NCI-H1417 (cell line): ENCODE results near the gene COPS3.

Experiments used
- DNase-seq, 3 experiments: peaks; one replicate each; lab custom pipeline; 2025; lab: John Stamatoyannopoulos, UW

COPS3 gene

DNA sequence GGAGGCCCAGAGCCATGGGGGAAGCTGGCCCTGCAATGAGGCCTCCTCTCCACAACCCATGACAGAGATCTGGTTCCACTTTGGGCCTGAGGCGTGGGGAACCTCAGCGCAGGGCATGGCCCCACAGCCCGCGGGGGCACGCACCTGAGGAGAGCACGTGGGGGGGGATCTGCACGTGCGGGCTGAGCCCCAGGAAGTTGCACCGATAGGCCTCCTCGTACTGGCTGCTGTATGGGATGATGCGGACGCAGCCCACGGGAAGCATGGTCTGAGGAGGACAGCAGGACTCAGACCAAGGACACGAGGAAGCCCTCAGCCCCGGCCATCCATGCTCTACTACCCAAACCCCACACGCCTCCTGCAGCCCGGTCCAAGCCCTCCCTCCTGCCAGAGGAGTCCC, 64.8 kb downstream of the COPS3 start:
- DNase-seq = no peak

- no peak for DNase-seq
Observed at GRCh38 chr17:17215575-17215974, 65.5 kb downstream of the COPS3 start.

GRCh38 chr17:17214646-17215436, 66.2 kb downstream of the COPS3 start:
- no peak for DNase-seq

DNA sequence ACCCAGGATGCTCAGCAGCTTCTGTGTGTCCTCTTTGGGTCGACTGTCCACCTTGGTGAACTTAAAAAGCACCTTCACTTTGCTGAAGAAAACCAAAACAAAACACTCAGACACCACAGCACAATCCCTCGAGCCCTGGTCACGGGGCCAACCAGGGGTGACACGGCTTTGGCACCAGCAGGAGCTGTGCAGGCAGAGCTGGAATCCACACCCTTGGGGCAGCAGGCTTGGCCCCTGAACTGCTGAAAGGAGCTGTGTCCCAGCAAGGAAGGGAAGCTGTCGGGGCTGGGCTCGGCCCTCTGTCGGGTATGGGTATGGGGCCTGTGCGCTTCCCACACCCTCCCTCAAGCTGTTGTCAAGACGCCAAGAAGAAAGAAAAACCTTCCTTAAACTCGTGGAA, 67.3 kb downstream of the COPS3 start:
- no peak for DNase-seq

GRCh38 chr17:17207998-17208397, 73.0 kb downstream of the COPS3 start:
- no peak for DNase-seq

DNA sequence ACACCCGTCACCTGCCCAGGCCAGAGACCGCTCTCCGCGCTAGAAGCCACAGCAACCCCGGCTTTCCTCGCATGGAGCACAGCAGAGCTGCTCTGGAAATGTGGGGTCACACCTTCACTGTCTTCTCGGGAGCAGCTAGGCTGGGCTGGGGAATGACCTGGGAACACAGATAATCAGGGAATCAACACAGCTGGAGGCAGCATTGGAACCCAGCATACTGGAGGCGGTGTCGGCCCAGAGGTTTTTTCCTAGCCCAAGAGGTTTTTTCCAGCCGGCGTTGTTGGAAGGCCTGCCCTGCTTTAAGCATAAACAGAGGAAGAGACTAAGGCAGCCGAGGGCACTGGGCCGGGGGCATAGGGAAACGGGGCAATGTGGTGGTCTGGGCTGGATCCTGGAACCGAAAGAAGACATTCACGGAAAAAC, 74.1 kb downstream of the COPS3 start:
- no peak for DNase-seq

- DNase-seq = peak; percentile 76 to 97 (median 89)
Observed at GRCh38 chr17:17206124-17206912, 74.7 kb downstream of the COPS3 start, which contains the start of gene PLD6. Gene PLD6 (minus strand): TSS chr17:17206333. CDS start chr17:17206286, 47 bp downstream.

DNA sequence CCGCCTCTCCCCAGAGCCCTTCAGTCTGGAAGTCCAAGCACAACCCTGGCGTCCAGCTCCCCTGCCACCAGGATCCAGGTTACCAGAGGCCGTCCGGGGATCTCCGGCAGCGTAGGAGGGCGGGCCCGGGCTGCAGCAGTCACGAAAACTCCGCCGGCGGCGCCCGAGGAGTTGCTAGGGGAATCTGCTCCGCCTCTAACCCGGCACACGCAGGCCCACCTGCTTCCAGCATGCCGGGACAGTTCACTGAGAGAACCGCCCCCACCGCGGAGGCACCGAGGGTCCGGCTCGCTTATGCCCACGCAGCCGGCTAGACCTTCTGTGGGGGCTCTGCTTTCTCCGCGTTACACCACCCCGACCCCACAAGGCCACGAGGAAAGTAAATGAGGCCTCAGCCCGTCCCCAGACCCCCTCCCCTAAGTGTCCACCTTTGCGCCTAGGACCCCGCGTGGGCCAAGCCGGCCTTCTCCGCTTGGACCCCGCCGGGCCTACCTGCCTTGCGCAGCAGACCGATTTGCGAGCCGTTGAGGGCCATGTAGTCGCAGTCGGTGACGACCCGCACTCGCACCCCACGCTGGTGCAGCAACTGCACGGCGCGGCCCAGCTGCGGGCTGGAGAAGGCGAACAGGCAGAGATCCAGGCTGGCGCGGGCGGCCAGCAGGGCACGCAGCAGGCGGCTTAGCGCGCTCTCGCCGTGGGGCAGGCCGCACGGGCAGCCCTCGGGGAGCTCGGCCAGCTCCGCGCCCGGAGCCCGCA, 75.5 kb downstream of the COPS3 start:
- peak; percentile 2 to 62 (median 50) for DNase-seq

DNA sequence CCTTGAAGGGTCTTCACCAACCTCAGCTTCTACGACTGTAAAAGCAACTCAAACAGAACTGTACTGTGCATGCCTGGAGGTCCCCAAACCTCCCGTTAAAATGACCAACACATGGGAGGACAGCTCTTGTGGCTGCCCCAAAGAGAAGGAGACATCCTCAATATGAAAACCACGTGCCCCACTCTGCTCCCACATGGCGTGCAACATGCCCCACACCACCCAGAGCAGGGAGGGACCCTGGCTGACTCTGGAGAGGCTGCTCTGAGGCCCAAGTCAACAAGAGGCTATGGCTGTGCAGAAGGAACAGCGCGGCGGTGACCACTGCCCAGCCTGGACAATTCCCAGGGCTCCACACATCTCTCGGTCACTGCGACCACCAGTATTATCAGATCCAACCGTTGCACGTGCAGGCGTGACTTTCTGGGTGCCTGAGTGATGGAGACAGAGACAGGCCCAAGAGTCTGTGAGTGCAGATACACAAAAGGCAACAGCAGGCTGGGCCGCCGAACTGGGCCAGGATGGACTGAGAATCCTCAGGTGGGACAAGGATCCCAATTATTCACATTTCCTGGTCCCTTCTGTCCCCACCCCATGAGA, 76.3 kb downstream of the COPS3 start:
- DNase-seq = no peak

- no peak for DNase-seq
Observed at GRCh38 chr17:17204041-17204591, 76.9 kb downstream of the COPS3 start.

DNA sequence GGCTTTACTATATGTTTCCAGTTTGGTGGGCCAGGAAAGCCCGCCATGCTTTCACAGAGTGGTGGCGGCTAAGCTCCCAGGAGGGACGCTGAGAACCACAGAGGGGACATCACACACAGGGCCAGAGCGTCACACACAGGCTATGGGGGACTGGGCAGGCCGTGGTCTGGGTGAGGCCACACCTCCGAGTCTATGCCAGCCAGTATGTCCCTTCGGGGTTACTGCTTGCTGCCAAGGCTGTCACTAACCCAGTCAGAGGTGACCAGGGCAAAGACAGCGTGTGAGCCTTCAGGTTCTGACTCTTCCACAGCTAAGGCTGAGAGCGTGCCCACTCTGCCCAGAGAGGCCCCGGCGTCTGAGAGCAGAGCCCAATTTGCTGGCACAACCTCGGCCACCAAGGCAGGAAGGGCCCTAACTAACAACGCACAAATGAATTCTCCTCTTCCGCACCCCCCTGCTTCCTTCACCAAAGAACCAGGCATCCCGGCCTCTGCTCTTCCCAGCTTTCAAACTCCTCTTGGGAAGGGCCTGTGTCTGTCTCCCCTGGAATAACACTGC, 77.8 kb downstream of the COPS3 start:
- no peak for DNase-seq

GRCh38 chr17:17201907-17202306, 79.1 kb downstream of the COPS3 start:
- no peak for DNase-seq

- no peak for DNase-seq
Observed at GRCh38 chr17:17201271-17201670, 79.8 kb downstream of the COPS3 start.

DNA sequence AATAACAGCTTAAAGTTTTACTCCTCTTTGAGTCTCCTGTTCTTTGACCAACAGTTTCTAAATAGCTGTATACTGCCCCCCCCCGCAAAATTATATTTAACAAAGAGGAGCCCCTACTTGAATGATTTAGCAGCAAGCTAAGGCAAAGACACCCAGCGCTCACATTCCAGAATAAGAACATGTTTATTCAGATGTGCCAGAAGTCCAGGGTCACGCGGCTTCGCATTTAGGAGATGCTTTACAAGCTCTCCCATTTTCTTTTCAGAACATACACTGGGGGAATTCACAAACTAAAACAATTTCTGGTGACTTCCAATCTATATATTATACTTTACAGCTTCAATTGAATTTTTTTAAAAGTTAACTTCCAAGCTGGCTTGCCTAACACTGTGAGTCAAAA, 80.2 kb downstream of the COPS3 start:
- DNase-seq = no peak

- DNase-seq = no peak
Observed at GRCh38 chr17:17200311-17200710, 80.7 kb downstream of the COPS3 start.

DNA sequence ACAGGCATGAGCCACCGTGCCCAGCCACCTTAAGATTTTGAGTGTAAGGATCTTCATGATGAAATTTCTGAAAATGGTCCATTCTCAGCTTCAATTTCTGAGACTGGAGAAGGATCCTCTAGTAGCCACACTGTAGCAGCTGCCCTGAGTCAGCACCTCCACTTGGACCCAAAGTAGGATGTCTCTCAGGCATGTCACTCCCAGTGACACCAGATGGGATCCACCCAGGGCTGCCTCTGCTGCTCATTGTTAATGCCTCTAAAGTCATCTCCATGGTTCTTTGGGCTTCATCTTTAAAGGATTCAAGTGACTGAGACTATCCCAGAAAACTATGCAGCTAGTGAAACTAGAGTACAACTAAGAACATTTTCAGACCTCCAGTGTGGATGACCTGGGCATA, 82.8 kb downstream of the COPS3 start:
- DNase-seq = no peak

GRCh38 chr17:17196776-17197175, 84.3 kb downstream of the COPS3 start:
- DNase-seq = no peak
